C1 segment of cervical spinal cord (tissue), 14 donors: ENCODE results near the gene BID.

Experiments
- DNase-seq, 14 donors: peaks; one replicate each; lab custom pipeline; 2025; lab: John Stamatoyannopoulos, UW

Gene BID

GRCh38 chr22:17774206-17774925 is at the start of gene BID:
Gene BID, minus strand, starts transcription at chr22:17774469. Its CDS starts 24,353 bp downstream, at chr22:17750116.
- DNase-seq = peak in 2 of 14 donors; percentile 42 to 60

GRCh38 chr22:17823964-17824363 is 49.7 kb upstream of the BID start:
- no peak for DNase-seq

- DNase-seq = peak in 5 of 14 donors; percentile 9 to 54 (median 17)
These were observed 49.0 kb upstream of the BID start for GRCh38 chr22:17823226-17823625.

- DNase-seq = no peak
These were observed 47.8 kb upstream of the BID start for GRCh38 chr22:17822087-17822486.

- no peak for DNase-seq
These were observed 46.7 kb upstream of the BID start for GRCh38 chr22:17820879-17821439.

GRCh38 chr22:17818649-17819048 is 44.4 kb upstream of the BID start:
- no peak for DNase-seq

- no peak for DNase-seq
These were observed 43.9 kb upstream of the BID start for GRCh38 chr22:17818180-17818579.

GRCh38 chr22:17817511-17818065 is 43.3 kb upstream of the BID start:
- no peak for DNase-seq

- no peak for DNase-seq
These were observed 42.8 kb upstream of the BID start for GRCh38 chr22:17817079-17817478.

GRCh38 chr22:17816649-17817048 is 42.4 kb upstream of the BID start:
- no peak for DNase-seq

- no peak for DNase-seq
These were observed 41.5 kb upstream of the BID start for GRCh38 chr22:17815703-17816254.

GRCh38 chr22:17814830-17815229 is 40.6 kb upstream of the BID start:
- DNase-seq = no peak

- DNase-seq = no peak
These were observed 39.8 kb upstream of the BID start for GRCh38 chr22:17814084-17814483.

GRCh38 chr22:17811119-17811518 is 36.9 kb upstream of the BID start:
- DNase-seq = no peak

GRCh38 chr22:17810570-17811116 is 36.4 kb upstream of the BID start:
- DNase-seq = peak in 1 of 14 donors; percentile 41

GRCh38 chr22:17808693-17809403 is 34.6 kb upstream of the BID start:
- no peak for DNase-seq

GRCh38 chr22:17807578-17808410 is 33.5 kb upstream of the BID start:
- no peak for DNase-seq

GRCh38 chr22:17807086-17807485 is 32.8 kb upstream of the BID start:
- DNase-seq = no peak

- DNase-seq = no peak
These were observed 32.2 kb upstream of the BID start for GRCh38 chr22:17806437-17806836.

- no peak for DNase-seq
These were observed 30.2 kb upstream of the BID start for GRCh38 chr22:17804331-17805080.
